ENCODE results near the gene CHD1.
"Not testable (repeated sequence)": the region's sequence is repeated elsewhere in the genome, so short reads cannot be mapped to it uniquely, and the experiment has no call there.

CHD1 gene

GRCh38 chr5:98928873-98929709 is at the start of gene CHD1:
Gene CHD1 (minus strand): TSS chr5:98929007. CDS start chr5:98926386, 2,621 bp downstream.
- DNase-seq (ENCODE audit: low read depth), result peak; percentile 99

- no peak for DNase-seq (ENCODE audit: low read depth)
These were observed 49.7 kb upstream of the CHD1 start for GRCh38 chr5:98978528-98978927.

- no peak for DNase-seq (ENCODE audit: low read depth)
These were observed 48.9 kb upstream of the CHD1 start for GRCh38 chr5:98977723-98978122.

GRCh38 chr5:98975682-98976407 is 47.0 kb upstream of the CHD1 start:
- DNase-seq (ENCODE audit: low read depth), result peak; percentile 2

- peak; percentile 29 for DNase-seq (ENCODE audit: low read depth)
These were observed 46.4 kb upstream of the CHD1 start for GRCh38 chr5:98975223-98975622.

- no peak for DNase-seq (ENCODE audit: low read depth)
These were observed 40.6 kb upstream of the CHD1 start for GRCh38 chr5:98969400-98969799.

GRCh38 chr5:98968056-98968564 is 39.3 kb upstream of the CHD1 start:
- no peak for DNase-seq (ENCODE audit: low read depth)

- DNase-seq (ENCODE audit: low read depth), result no peak
These were observed 36.4 kb upstream of the CHD1 start for GRCh38 chr5:98965226-98965625.

GRCh38 chr5:98964621-98965020 is 35.8 kb upstream of the CHD1 start:
- no peak for DNase-seq (ENCODE audit: low read depth)

GRCh38 chr5:98963019-98963418 is 34.2 kb upstream of the CHD1 start:
- no peak for DNase-seq (ENCODE audit: low read depth)

- no peak for DNase-seq (ENCODE audit: low read depth)
These were observed 33.8 kb upstream of the CHD1 start for GRCh38 chr5:98962587-98962986.

GRCh38 chr5:98961665-98962344 is 33.0 kb upstream of the CHD1 start:
- no peak for DNase-seq (ENCODE audit: low read depth)

- DNase-seq (ENCODE audit: low read depth), result no peak
These were observed 28.5 kb upstream of the CHD1 start for GRCh38 chr5:98957307-98957706.

GRCh38 chr5:98955888-98956287 is 27.1 kb upstream of the CHD1 start:
- DNase-seq (ENCODE audit: low read depth), result not testable (repeated sequence)

GRCh38 chr5:98955471-98955870 is 26.7 kb upstream of the CHD1 start:
- not testable (repeated sequence) for DNase-seq (ENCODE audit: low read depth)

- no peak for DNase-seq (ENCODE audit: low read depth)
These were observed 25.7 kb upstream of the CHD1 start for GRCh38 chr5:98954392-98955028.

GRCh38 chr5:98942847-98943246 is 14.0 kb upstream of the CHD1 start:
- no peak for DNase-seq (ENCODE audit: low read depth)

GRCh38 chr5:98941131-98941883 is 12.5 kb upstream of the CHD1 start:
- DNase-seq (ENCODE audit: low read depth), result no peak

- no peak for DNase-seq (ENCODE audit: low read depth)
These were observed 11.8 kb upstream of the CHD1 start for GRCh38 chr5:98940581-98940980.

GRCh38 chr5:98938464-98938863 is 9.7 kb upstream of the CHD1 start:
- peak; percentile 45 for DNase-seq (ENCODE audit: low read depth)

Data from ELR (cell line).